ENCODE results near the gene DCAF11.

DCAF11 gene

DNA sequence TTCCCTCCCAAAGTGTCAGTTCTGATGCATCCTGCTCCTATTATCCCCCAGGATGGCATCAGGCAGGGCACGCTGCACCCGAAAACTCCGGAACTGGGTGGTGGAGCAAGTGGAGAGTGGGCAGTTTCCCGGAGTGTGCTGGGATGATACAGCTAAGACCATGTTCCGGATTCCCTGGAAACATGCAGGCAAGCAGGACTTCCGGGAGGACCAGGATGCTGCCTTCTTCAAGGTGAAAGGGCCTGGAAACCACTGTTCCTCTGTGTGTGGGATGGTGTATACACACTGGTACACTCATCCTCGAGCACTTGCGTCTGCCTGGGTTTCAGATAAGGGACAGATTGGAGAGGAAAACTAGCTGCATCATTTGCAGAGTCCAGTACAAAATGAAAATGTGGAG lies 47.5 kb downstream of the DCAF11 start:
- DNase-seq = no peak

DNA sequence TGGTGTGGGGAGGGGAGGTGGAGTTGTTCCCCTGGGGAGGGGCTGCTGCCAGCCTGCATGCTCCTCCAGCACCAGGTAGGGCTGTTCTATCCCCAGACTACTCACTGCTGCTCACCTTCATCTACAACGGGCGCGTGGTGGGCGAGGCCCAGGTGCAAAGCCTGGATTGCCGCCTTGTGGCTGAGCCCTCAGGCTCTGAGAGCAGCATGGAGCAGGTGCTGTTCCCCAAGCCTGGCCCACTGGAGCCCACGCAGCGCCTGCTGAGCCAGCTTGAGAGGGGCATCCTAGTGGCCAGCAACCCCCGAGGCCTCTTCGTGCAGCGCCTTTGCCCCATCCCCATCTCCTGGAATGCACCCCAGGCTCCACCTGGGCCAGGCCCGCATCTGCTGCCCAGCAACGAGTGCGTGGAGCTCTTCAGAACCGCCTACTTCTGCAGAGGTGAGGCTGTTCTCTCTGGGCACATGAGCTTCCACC lies 50.0 kb downstream of the DCAF11 start:
- DNase-seq = no peak

DNA sequence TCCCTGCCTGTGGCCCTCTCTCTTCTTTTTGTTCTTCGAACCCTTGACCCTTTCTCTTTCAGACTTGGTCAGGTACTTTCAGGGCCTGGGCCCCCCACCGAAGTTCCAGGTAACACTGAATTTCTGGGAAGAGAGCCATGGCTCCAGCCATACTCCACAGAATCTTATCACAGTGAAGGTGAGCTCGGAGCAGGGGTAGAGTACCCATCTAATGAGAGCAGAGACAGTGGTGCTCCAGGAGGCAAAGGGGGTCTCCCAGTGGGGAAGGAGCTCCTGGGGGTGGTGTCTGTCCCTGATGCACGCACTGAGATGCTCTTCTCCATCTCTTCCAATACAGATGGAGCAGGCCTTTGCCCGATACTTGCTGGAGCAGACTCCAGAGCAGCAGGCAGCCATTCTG lies 51.2 kb downstream of the DCAF11 start:
- no peak for DNase-seq

DNA sequence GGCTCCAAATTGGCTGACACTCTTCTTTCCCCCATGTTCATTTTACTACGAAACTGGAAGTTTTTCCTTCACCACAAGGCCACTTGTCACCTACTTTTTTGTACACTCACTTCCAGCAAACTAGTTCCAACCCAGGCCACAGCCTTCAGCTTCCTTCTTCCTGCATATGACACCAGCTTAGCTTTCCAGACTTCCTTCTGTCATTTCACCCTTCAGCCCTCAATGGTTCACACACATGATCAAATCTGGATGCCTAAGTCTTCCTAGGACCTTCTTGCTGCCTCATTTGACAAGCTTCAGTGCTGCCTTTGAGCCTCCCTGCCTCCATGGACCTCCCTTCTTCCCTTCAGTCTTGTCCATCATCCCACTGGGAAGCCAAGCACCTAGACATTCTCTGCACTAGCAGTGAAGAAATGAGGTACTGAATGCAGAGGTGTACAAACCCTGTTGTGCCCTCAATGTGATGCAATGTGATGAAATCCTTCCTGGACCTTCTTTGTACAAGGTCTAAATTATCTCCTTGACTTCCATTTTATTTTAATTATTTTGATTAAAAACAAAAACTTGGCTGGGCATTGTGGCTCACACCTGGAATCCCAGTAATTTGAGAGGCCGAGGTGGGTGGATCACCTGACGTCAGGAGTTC lies 53.0 kb downstream of the DCAF11 start:
- peak; percentile 64 to 67 for DNase-seq

DNA sequence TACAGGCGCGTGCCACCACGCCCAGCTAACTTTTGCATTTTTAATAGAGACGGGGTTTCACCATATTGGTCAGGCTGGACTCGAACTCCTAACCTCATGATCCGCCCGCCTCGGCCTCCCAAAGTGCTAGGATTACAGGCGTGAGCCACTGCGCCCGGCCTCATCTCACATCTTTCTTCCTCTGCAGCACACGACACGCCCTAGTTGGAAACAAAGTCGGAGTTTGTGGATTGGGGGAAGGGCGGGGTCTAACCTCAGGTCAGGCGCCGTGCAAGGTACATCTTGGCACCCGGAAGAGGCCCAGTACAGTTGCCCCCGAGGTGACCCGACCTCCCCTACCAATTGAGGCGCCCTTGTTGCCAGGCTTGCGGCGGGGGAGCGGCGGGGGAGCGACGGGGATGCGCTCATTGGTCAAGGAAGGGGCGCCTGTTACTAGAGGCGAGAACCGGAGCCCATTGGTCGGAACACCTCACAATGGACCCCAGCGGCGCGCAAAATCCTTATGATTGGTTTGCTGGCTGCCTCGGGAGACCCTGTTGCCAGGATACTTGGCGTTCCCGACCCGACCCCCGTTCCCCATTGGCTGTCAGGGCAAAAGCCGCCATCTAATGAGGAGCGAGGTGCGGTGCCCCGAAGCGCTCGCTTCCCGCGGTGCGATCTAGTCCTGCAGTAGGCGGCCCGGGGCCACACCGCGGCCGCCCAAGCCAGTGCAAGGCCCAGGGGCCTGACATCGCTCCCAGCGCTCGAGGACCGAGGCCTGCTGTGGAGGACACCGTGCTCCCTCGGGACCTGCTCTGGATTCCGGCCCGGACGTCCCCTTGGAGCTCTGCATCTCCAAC lies 57.1 kb downstream of the DCAF11 start, which contains the start of gene REC8:
Gene REC8 (plus strand): TSS at position 659 of the 839 bp plus-strand sequence. CDS start 473 bp downstream, outside the sequence.
- DNase-seq = peak in 1 of 2 donors; percentile 3

DNA sequence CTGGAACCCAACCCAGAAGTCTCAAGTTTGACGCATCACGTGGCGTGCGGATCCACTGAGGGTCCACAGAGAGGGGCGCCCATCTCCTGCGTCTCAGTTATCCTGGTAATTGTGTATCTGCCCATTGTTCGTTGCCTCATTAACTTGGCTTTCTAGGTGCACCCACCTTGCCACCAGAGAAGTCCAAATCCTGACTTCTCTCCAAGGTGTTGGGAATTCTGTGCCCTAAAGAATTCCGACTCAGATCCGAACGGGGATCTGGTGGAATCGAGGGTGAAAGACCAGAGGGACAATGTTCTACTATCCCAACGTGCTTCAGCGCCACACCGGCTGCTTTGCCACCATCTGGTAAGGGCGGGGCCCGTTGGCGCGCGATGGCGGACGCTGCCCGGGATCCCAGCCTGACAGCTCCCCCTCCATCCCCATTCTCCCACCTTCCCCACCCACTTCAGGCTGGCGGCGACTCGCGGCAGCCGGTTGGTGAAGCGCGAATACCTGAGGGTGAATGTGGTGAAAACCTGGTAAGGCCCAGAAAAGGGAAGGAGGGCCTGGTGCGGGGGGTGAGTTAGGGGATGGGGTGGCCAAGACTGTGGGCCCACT lies 57.8 kb downstream of the DCAF11 start:
- DNase-seq = no peak

DNA sequence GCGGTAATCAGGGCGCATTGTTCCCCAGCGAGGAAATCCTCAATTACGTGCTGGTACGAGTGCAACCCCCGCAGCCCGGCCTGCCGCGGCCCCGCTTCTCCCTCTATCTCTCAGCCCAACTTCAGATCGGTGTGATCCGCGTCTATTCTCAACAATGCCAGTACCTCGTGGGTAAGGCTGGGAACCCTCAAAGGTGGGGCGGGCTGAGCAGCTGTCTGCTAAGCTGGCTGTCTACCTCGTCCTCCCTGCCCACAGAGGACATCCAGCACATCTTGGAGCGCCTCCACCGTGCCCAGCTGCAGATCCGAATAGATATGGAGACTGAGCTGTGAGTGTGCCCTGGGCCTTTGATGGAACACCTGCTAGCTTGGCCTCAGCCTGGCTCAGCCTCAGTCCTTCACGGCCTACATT lies 58.3 kb downstream of the DCAF11 start:
- no peak for DNase-seq
